HG02763 (cell line): ENCODE results near the gene NBAS.
A peak's percentile ranks its signal among the peaks of the same experiment; 100 is the strongest.

Source experiments
- ATAC-seq: cut with Tn5 transposase; IDR thresholded peaks from one replicate; pipeline ENCODE4 v1.9.1; 2021; ENCODE audit warnings: mild to moderate bottlenecking, moderate library complexity; ENCODE audit not compliant: unreplicated experiment

Gene NBAS

GRCh38 chr2:15152382-15152781, 408.8 kb downstream of the NBAS start:
- ATAC-seq = no peak

GRCh38 chr2:15149063-15149462, 412.1 kb downstream of the NBAS start:
- ATAC-seq = no peak

GRCh38 chr2:15147591-15147990, 413.5 kb downstream of the NBAS start:
- no peak for ATAC-seq

GRCh38 chr2:15146960-15147359, 414.2 kb downstream of the NBAS start:
- ATAC-seq = no peak

GRCh38 chr2:15145919-15146318, 415.2 kb downstream of the NBAS start:
- ATAC-seq = no peak

GRCh38 chr2:15145046-15145817, 415.9 kb downstream of the NBAS start:
- ATAC-seq = no peak

- peak; percentile 100 for ATAC-seq
Measured at GRCh38 chr2:15142069-15142689, 419.0 kb downstream of the NBAS start.

GRCh38 chr2:15141211-15141610, 419.9 kb downstream of the NBAS start:
- no peak for ATAC-seq

- ATAC-seq = no peak
Measured at GRCh38 chr2:15136639-15137038, 424.5 kb downstream of the NBAS start.

GRCh38 chr2:15134957-15135356, 426.2 kb downstream of the NBAS start:
- no peak for ATAC-seq

- no peak for ATAC-seq
Measured at GRCh38 chr2:15133461-15133860, 427.7 kb downstream of the NBAS start.

- no peak for ATAC-seq
Measured at GRCh38 chr2:15128846-15129245, 432.3 kb downstream of the NBAS start.

- no peak for ATAC-seq
Measured at GRCh38 chr2:15127876-15128275, 433.3 kb downstream of the NBAS start.

- ATAC-seq = no peak
Measured at GRCh38 chr2:15127301-15127700, 433.8 kb downstream of the NBAS start.

- ATAC-seq = no peak
Measured at GRCh38 chr2:15126373-15126772, 434.8 kb downstream of the NBAS start.

- no peak for ATAC-seq
Measured at GRCh38 chr2:15122915-15123314, 438.2 kb downstream of the NBAS start.

- no peak for ATAC-seq
Measured at GRCh38 chr2:15120631-15121030, 440.5 kb downstream of the NBAS start.

GRCh38 chr2:15119722-15120175, 441.4 kb downstream of the NBAS start:
- ATAC-seq = no peak

- ATAC-seq = no peak
Measured at GRCh38 chr2:15117409-15118050, 443.6 kb downstream of the NBAS start.
